ENCODE results near the gene RGS6.

The RGS6 gene

DNA sequence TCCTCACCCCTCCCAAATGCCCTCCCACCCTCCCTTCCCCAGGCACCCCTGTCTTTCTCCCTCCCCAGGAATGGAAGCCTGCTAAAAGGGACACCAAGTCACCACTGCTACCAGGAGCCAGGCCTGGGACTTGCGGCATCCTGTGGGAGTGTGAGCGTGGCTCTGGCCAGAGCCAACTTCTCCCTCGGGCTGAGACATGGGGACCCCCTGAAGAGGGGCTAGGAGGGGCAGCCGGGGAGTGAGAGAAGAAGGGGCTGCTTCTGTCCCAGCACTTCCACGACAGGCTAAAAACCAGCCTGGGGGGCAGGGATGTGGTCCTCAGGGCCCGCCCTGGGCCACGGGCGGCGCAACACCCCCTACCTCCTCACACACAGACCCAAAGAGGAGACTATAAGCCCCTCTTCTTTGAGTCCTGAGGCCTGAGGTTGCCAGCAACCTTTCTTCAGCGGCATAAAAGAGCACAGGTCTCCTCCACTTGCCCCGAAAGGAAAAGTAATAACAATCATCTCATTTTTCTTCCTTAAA, 682.7 kb downstream of the RGS6 start:
- no peak for DNase-seq

DNA sequence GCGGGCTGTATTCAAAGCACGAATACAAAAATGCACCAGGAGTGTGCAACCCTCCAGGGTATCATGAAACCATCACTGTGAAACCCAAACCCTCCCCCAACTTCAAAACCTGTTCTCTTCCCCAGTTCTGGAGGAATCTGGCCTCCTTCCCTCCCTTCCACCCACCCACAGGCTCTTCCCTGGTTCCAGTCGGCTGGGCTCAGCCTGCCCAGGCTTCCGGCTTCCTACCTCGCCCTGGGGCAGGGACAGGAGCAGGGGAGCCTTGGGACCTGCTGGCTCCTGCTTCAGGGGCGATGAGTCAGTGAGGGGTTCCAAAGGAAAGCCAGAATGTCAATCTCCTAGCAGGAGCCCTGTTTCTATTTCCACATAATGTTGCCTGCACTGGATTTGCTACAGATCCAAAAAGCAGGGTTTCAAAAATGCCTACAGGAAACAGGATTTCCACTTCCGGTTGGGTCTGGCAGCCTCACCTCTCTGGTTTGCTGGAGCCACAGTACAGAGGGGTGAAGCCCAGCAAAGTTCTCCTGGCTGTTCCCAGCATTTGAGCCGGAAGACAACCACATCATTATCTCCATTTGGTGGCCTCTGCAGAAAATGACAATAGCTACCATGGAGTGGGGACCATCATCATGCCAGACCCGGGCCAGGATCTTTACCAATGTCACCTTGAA, 683.4 kb downstream of the RGS6 start:
- no peak for DNase-seq

Data from CD4-positive, alpha-beta T cell treated with Interleukin-4 for 4 hours (primary cell).